ENCODE results near the gene TASOR2. TPM values are rescaled to one million over a fixed set of nuclear protein-coding genes. Genes with fewer than 3 reads are reported as not detected.

Gene TASOR2
- total and polyA plus RNA-seq, 9 of the 15 experiments (the other 6 are each of a cell fraction or from before 2014, with no cell fraction given) = 12.7 to 75.3 (median 52.3) TPM

DNA sequence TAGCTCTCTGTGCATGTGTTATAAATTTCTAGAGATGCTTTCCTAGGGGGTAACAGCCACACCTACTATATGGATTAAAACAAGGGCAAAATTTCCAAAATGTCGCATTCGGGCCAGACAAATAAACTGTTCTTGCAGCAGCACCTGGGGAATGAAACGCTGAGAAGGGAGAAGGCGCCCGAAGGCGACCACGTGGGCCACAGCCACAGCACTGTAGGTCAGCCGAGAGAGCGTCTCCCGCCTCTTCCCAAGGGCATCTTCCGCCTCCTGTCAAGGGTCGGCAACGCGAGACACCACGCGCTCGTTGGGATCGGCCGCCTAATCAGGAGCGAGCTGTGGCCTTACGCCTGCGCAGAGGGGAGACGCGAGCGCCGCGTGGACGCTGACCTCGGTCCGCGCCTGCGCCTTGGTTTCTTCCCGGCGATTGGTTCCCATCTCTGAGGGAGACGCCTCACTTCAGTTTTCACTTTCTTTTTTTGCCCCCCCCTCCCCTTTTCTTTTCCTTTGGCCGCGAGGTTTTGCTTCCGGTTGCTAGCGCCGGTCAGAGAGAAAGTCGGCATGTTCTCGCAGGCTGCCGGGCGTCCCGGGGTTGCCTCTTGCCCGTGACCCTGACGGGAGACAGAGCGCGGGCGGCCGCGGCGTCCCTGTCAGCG, at the start of gene TASOR2 (continued):
- TF ChIP-seq, protein P1, sequence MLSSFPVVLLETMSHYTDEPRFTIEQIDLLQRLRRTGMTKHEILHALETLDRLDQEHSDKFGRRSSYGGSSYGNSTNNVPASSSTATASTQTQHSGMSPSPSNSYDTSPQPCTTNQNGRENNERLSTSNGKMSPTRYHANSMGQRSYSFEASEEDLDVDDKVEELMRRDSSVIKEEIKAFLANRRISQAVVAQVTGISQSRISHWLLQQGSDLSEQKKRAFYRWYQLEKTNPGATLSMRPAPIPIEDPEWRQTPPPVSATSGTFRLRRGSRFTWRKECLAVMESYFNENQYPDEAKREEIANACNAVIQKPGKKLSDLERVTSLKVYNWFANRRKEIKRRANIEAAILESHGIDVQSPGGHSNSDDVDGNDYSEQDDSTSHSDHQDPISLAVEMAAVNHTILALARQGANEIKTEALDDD (IDR thresholded peaks at IDR 0.05) = no peak
- TF ChIP-seq MTA2 (IDR thresholded peaks at IDR 0.05; ENCODE audit: low read depth) (no peak), BHLHE40 (IDR thresholded peaks at IDR 0.05; ENCODE audit: low read length) (peak; percentile 34), ZC3H11A (IDR thresholded peaks at IDR 0.05; ENCODE audit: low read depth, low read length) (no peak), ESRRA (IDR thresholded peaks at IDR 0.05; ENCODE audit: borderline replicate concordance, low read depth) (peak; percentile 94), LARP7 (IDR thresholded peaks at IDR 0.05) (no peak), ZNF175 (CRISPR knock-in tag; IDR thresholded peaks at IDR 0.05; ENCODE audit: low read depth) (peak; percentile 78), ZNF232 (CRISPR knock-in tag; IDR thresholded peaks at IDR 0.05) (peak; percentile 91; the same call in 1 of the 2 replicates), CBX3 (IDR thresholded peaks at IDR 0.05; ENCODE audit: borderline replicate concordance in 1 of 2, low read length in 2 of 2) (peak in 1 of 2 experiments; percentile 99; a peak in 1 of 3 replicates), PTTG1 (tag; IDR thresholded peaks at IDR 0.05; ENCODE audit: low read depth) (peak; percentile 51; the same call in 1 of the 2 replicates), ZBTB1 (CRISPR knock-in tag; IDR thresholded peaks at IDR 0.05; ENCODE audit: borderline replicate concordance, low read depth) (peak; percentile 65; the same call in 1 of the 2 replicates), FOXJ3 (CRISPR knock-in tag; IDR thresholded peaks at IDR 0.05) (no peak)
- TF ChIP-seq, protein P2, sequence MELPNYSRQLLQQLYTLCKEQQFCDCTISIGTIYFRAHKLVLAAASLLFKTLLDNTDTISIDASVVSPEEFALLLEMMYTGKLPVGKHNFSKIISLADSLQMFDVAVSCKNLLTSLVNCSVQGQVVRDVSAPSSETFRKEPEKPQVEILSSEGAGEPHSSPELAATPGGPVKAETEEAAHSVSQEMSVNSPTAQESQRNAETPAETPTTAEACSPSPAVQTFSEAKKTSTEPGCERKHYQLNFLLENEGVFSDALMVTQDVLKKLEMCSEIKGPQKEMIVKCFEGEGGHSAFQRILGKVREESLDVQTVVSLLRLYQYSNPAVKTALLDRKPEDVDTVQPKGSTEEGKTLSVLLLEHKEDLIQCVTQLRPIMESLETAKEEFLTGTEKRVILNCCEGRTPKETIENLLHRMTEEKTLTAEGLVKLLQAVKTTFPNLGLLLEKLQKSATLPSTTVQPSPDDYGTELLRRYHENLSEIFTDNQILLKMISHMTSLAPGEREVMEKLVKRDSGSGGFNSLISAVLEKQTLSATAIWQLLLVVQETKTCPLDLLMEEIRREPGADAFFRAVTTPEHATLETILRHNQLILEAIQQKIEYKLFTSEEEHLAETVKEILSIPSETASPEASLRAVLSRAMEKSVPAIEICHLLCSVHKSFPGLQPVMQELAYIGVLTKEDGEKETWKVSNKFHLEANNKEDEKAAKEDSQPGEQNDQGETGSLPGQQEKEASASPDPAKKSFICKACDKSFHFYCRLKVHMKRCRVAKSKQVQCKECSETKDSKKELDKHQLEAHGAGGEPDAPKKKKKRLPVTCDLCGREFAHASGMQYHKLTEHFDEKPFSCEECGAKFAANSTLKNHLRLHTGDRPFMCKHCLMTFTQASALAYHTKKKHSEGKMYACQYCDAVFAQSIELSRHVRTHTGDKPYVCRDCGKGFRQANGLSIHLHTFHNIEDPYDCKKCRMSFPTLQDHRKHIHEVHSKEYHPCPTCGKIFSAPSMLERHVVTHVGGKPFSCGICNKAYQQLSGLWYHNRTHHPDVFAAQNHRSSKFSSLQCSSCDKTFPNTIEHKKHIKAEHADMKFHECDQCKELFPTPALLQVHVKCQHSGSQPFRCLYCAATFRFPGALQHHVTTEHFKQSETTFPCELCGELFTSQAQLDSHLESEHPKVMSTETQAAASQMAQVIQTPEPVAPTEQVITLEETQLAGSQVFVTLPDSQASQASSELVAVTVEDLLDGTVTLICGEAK (IDR thresholded peaks at IDR 0.05) = peak; percentile 89
- TF ChIP-seq, protein P2 (CRISPR knock-in tag; IDR thresholded peaks at IDR 0.05) = peak; percentile 67
- TF ChIP-seq, protein P3, sequence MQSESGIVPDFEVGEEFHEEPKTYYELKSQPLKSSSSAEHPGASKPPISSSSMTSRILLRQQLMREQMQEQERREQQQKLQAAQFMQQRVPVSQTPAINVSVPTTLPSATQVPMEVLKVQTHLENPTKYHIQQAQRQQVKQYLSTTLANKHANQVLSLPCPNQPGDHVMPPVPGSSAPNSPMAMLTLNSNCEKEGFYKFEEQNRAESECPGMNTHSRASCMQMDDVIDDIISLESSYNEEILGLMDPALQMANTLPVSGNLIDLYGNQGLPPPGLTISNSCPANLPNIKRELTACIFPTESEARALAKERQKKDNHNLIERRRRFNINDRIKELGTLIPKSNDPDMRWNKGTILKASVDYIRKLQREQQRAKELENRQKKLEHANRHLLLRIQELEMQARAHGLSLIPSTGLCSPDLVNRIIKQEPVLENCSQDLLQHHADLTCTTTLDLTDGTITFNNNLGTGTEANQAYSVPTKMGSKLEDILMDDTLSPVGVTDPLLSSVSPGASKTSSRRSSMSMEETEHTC (IDR thresholded peaks at IDR 0.05) = no peak

Measured in K562 (cell line).